ENCODE data around the gene ATRN.

The ATRN gene

GRCh38 chr20:3679749-3680700 is 209.2 kb downstream of the ATRN start:
- no peak for DNase-seq

- no peak for DNase-seq
Observed at GRCh38 chr20:3680701-3681351, 210.0 kb downstream of the ATRN start.

- no peak for DNase-seq
Observed at GRCh38 chr20:3681352-3681930, 210.6 kb downstream of the ATRN start.

GRCh38 chr20:3681931-3682781 is 211.3 kb downstream of the ATRN start, which contains the start of gene ADAM33:
ADAM33 (minus strand) TSS chr20:3682010; CDS start chr20:3682004, 6 bp downstream.
- no peak for DNase-seq

- DNase-seq: no peak
Observed at GRCh38 chr20:3685341-3685740, 214.5 kb downstream of the ATRN start.

GRCh38 chr20:3686421-3686820 is 215.6 kb downstream of the ATRN start:
- no peak for DNase-seq

GRCh38 chr20:3686867-3687321 is 216.1 kb downstream of the ATRN start:
- no peak for DNase-seq

GRCh38 chr20:3687655-3688054 is 216.8 kb downstream of the ATRN start:
- DNase-seq: no peak

GRCh38 chr20:3689978-3690377 is 219.2 kb downstream of the ATRN start:
- no peak for DNase-seq

- DNase-seq: no peak
Observed at GRCh38 chr20:3690413-3690812, 219.6 kb downstream of the ATRN start.

- DNase-seq: no peak
Observed at GRCh38 chr20:3691306-3691705, 220.5 kb downstream of the ATRN start.

- no peak for DNase-seq
Observed at GRCh38 chr20:3691897-3692296, 221.1 kb downstream of the ATRN start.

- DNase-seq: no peak
Observed at GRCh38 chr20:3692706-3693294, 222.0 kb downstream of the ATRN start.

- DNase-seq: no peak
Observed at GRCh38 chr20:3693376-3693775, 222.6 kb downstream of the ATRN start.

GRCh38 chr20:3694864-3695263 is 224.0 kb downstream of the ATRN start:
- DNase-seq: no peak

GRCh38 chr20:3696200-3696599 is 225.4 kb downstream of the ATRN start:
- DNase-seq: no peak

- DNase-seq: no peak
Observed at GRCh38 chr20:3696745-3697587, 226.1 kb downstream of the ATRN start.

GRCh38 chr20:3697588-3698305 is 226.9 kb downstream of the ATRN start:
- DNase-seq: no peak

- no peak for DNase-seq
Observed at GRCh38 chr20:3698591-3699001, 227.8 kb downstream of the ATRN start.

GRCh38 chr20:3699037-3699436 is 228.2 kb downstream of the ATRN start:
- no peak for DNase-seq
